Measurements from ENCODE around the gene CNOT3. TPM values are rescaled to one million over a fixed set of nuclear protein-coding genes. Genes with fewer than 3 reads are reported as not detected.

CNOT3 gene
- total RNA-seq, 1 experiment from 2014 or later = 91.2 TPM

GRCh38 chr19:54124393-54124792 is 13.2 kb upstream of the CNOT3 start:
- no peak overlapping the region for H2BK120ac ChIP-seq (ENCODE audit: low read depth, low read length, poor library complexity, severe bottlenecking)
- no peaks in the 10 kb centered on the region for H3K4me1 ChIP-seq (ENCODE audit: insufficient read depth, low read length)
- Mint-ChIP-seq H3K4me1 (no peaks in the 10 kb centered on the region), H3K36me3 (ENCODE audit: insufficient read depth in 1 of 3, low read depth in 3 of 3) (peaks cover 41 to 81% (median 80%) of the 10 kb centered on the region in 3 experiments), H3K27me3 (ENCODE audit: low read depth) (no peaks in the 10 kb centered on the region), H3K27ac (no peak overlapping the region), H3K4me3 (no peak overlapping the region), H3K9me3 (no peaks in the 10 kb centered on the region)
- no peaks in the 10 kb centered on the region for H3K23me2 ChIP-seq (ENCODE audit: insufficient read length, low read depth, low read length, poor library complexity, severe bottlenecking)
- H2BK12ac ChIP-seq (ENCODE audit: insufficient read length, low read depth, low read length) = no peak overlapping the region
- H4K20me1 ChIP-seq (ENCODE audit: control insufficient read depth, insufficient read depth, insufficient read length) = no peaks in the 10 kb centered on the region
- H2BK15ac ChIP-seq (ENCODE audit: low read depth, low read length) = no peak overlapping the region
- H3T11ph ChIP-seq (ENCODE audit: low read length) = no peak overlapping the region
- H3K27me3 ChIP-seq (ENCODE audit: insufficient read depth, low read length) = no peaks in the 10 kb centered on the region
- no peak overlapping the region for H4K8ac ChIP-seq (replicated peaks; ENCODE audit: insufficient read length, low read depth, low read length)
- no peak overlapping the region for H3K4ac ChIP-seq (ENCODE audit: low read depth, low read length)
- H3K18ac ChIP-seq (ENCODE audit: insufficient read length, low read depth, low read length) = no peak overlapping the region
- WGBS (ENCODE audit: extremely low coverage, insufficient read length, low lambda C conversion rate) = no CpG with 5 or more reads among the region's 19 CpGs
- DNase-seq = no peak
- H4K91ac ChIP-seq (ENCODE audit: insufficient read length, low read depth, low read length) = no peak overlapping the region
- TF ChIP-seq, protein P1, sequence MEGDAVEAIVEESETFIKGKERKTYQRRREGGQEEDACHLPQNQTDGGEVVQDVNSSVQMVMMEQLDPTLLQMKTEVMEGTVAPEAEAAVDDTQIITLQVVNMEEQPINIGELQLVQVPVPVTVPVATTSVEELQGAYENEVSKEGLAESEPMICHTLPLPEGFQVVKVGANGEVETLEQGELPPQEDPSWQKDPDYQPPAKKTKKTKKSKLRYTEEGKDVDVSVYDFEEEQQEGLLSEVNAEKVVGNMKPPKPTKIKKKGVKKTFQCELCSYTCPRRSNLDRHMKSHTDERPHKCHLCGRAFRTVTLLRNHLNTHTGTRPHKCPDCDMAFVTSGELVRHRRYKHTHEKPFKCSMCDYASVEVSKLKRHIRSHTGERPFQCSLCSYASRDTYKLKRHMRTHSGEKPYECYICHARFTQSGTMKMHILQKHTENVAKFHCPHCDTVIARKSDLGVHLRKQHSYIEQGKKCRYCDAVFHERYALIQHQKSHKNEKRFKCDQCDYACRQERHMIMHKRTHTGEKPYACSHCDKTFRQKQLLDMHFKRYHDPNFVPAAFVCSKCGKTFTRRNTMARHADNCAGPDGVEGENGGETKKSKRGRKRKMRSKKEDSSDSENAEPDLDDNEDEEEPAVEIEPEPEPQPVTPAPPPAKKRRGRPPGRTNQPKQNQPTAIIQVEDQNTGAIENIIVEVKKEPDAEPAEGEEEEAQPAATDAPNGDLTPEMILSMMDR (conservative IDR thresholded peaks at IDR 0.05) = no peak
- no peaks in the 10 kb centered on the region for H3K9me3 ChIP-seq (ENCODE audit: control insufficient read depth, low read depth, low read length)
- H4K5ac ChIP-seq (ENCODE audit: insufficient read length, low read depth, low read length) = no peak overlapping the region
- no peak overlapping the region for H3K14ac ChIP-seq (ENCODE audit: insufficient read depth, low read length)
- H3K79me1 ChIP-seq (ENCODE audit: insufficient read depth, low read depth, low read length, poor library complexity, severe bottlenecking) = no peaks in the 10 kb centered on the region
- H2BK5ac ChIP-seq (ENCODE audit: insufficient read length, low read length) = no peak overlapping the region
- no peaks in the 10 kb centered on the region; the same call in 1 of the 2 replicates for H3K79me2 ChIP-seq (ENCODE audit: insufficient read depth, low read length)
- H2AFZ ChIP-seq (ENCODE audit: low read length) = no peak overlapping the region
- no peak overlapping the region for H2BK20ac ChIP-seq (ENCODE audit: low read depth, low read length, poor library complexity, severe bottlenecking)
- no peak overlapping the region for H3K56ac ChIP-seq (ENCODE audit: insufficient read length, low read depth, low read length)
- H2AK5ac ChIP-seq (ENCODE audit: insufficient read length, low read length) = no peak overlapping the region
- no peak overlapping the region for H3K4me2 ChIP-seq (ENCODE audit: insufficient read depth, insufficient read length, low read length)
- H3K9ac ChIP-seq (ENCODE audit: extremely low read depth, insufficient read length, low read length) = no peak overlapping the region
- no peak overlapping the region for H3K23ac ChIP-seq (ENCODE audit: insufficient read length, low read depth, low read length)
- no peak overlapping the region for H3K27ac ChIP-seq (ENCODE audit: insufficient read length, low read depth, low read length)

Data from H9 (cell line).